Globus pallidus (tissue), 1 donor: Measurements from ENCODE around the gene ACMSD.
"Not testable (repeated sequence)": the region's sequence is repeated elsewhere in the genome, so short reads cannot be mapped to it uniquely, and the experiment has no call there.

Experiments used
- DNase-seq: peaks from one replicate; pipeline ENCODE4 v3.0.0-alpha.2; 2015; ENCODE audit warnings: low spot score

Gene ACMSD

GRCh38 chr2:134907441-134908116 lies 69.2 kb downstream of the ACMSD start:
- DNase-seq: not testable (repeated sequence)

- DNase-seq: no peak
These were observed 72.5 kb downstream of the ACMSD start for GRCh38 chr2:134910763-134911399.

- no peak for DNase-seq
These were observed 73.0 kb downstream of the ACMSD start for GRCh38 chr2:134911400-134911785.

- DNase-seq: no peak
These were observed 73.9 kb downstream of the ACMSD start for GRCh38 chr2:134912361-134912760.

- peak; percentile 3 for DNase-seq
These were observed 79.0 kb downstream of the ACMSD start for GRCh38 chr2:134917360-134917865.

GRCh38 chr2:134917888-134918525 lies 79.6 kb downstream of the ACMSD start:
- no peak for DNase-seq

GRCh38 chr2:134918526-134919340 lies 80.3 kb downstream of the ACMSD start, which contains the start of gene CCNT2:
TSS of gene CCNT2 (plus strand) at chr2:134918822. CDS start at chr2:134918855, 33 bp downstream.
- peak; percentile 99 for DNase-seq

GRCh38 chr2:134919341-134920210 lies 81.2 kb downstream of the ACMSD start:
- DNase-seq: no peak

- no peak for DNase-seq
These were observed 86.5 kb downstream of the ACMSD start for GRCh38 chr2:134924912-134925311.

GRCh38 chr2:134926231-134926931 lies 88.0 kb downstream of the ACMSD start:
- no peak for DNase-seq

- no peak for DNase-seq
These were observed 88.8 kb downstream of the ACMSD start for GRCh38 chr2:134927195-134927594.

GRCh38 chr2:134932864-134933526 lies 94.6 kb downstream of the ACMSD start:
- no peak for DNase-seq

- no peak for DNase-seq
These were observed 95.3 kb downstream of the ACMSD start for GRCh38 chr2:134933732-134934131.

- DNase-seq: no peak
These were observed 95.7 kb downstream of the ACMSD start for GRCh38 chr2:134934150-134934549.

- no peak for DNase-seq
These were observed 96.2 kb downstream of the ACMSD start for GRCh38 chr2:134934641-134935040.

- DNase-seq: no peak
These were observed 98.3 kb downstream of the ACMSD start for GRCh38 chr2:134936691-134937090.

GRCh38 chr2:134943540-134943939 lies 105.1 kb downstream of the ACMSD start:
- DNase-seq: no peak

- DNase-seq: no peak
These were observed 106.6 kb downstream of the ACMSD start for GRCh38 chr2:134944975-134945374.

- no peak for DNase-seq
These were observed 107.7 kb downstream of the ACMSD start for GRCh38 chr2:134946073-134946472.
